Measurements from ENCODE around the gene IL1A. TPM values are rescaled to one million over a fixed set of nuclear protein-coding genes. Genes with fewer than 3 reads are reported as not detected.

The IL1A gene
- total RNA-seq, 4 donors from 2014 or later = 0.24 to 2.2 TPM; not detected in 2

DNA sequence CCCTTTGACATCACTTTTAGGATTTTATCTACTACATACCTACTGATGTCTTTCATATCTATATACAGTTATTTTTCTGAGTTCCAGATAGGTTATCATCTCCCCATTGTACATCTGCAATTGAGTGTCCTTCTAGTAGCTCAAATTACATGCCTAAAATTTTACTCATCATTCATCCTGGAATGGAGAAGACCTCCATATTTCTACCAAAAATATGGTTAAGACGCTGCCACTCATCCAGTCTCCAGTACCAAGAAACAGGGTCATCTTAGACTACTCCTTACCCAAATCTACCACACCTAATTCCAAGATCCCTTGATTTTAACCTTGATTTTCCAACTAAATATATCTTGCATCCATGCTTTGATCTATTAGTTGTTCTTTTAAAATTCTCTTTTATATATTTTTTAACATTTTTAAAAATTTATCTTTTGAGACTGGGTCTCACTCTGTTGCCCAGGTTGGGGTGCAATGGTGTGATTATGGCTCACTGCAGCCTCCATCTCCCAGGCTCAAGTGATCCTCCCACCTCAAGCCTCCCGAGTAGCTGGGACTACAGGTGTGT, 11.3 kb downstream of the IL1A start:
- ATAC-seq (ENCODE audit: low FRiP score) (no peak), DNase-seq (ENCODE audit: low spot score) (no peak)
- TF ChIP-seq, protein P1, sequence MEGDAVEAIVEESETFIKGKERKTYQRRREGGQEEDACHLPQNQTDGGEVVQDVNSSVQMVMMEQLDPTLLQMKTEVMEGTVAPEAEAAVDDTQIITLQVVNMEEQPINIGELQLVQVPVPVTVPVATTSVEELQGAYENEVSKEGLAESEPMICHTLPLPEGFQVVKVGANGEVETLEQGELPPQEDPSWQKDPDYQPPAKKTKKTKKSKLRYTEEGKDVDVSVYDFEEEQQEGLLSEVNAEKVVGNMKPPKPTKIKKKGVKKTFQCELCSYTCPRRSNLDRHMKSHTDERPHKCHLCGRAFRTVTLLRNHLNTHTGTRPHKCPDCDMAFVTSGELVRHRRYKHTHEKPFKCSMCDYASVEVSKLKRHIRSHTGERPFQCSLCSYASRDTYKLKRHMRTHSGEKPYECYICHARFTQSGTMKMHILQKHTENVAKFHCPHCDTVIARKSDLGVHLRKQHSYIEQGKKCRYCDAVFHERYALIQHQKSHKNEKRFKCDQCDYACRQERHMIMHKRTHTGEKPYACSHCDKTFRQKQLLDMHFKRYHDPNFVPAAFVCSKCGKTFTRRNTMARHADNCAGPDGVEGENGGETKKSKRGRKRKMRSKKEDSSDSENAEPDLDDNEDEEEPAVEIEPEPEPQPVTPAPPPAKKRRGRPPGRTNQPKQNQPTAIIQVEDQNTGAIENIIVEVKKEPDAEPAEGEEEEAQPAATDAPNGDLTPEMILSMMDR (IDR thresholded peaks at IDR 0.05) = no peak

DNA sequence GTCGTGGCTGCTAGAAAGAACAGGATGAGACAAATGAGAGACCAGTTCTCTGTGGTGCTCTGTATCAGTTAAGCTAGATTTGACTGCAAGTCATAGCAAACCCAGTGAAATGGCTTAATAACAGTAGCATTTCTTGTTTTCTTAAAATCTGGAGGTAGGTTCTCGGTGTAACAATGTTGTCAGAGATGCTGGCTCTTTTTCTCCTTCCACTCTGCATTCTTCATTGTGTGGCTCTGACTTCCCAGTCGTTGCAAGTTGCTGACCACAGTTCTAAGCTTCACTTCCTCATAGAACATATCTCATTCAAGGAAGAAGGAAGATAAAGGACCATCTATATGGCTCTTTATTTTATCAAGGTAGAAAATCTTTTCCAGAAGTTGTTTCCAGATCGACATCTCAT, 12.0 kb downstream of the IL1A start:
- no peak for DNase-seq (ENCODE audit: low spot score)
- ATAC-seq (ENCODE audit: low FRiP score) = no peak
- TF ChIP-seq, protein P1 (IDR thresholded peaks at IDR 0.05) = no peak

DNA sequence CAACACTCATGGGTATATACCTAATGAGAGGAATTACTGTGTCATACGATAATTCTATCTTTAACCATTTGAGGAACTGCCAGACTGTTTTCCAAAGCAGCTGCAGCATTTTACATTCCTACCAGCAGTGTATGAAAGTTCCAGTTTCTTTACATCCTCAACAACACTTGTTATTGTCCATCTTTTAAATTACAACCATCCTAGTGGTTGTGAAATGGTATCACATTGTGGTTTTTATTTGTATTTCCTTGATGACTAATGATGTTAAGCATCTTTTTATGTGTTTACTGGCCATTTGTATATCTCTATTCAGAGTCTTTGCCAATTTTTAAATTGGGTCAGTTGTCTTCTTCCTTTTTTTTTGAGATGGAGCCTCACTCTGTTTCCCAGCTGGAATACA, 15.9 kb downstream of the IL1A start:
- no peak for ATAC-seq (ENCODE audit: low FRiP score)
- no peak for DNase-seq (ENCODE audit: low spot score)
- TF ChIP-seq, protein P1 (IDR thresholded peaks at IDR 0.05) = no peak

DNA sequence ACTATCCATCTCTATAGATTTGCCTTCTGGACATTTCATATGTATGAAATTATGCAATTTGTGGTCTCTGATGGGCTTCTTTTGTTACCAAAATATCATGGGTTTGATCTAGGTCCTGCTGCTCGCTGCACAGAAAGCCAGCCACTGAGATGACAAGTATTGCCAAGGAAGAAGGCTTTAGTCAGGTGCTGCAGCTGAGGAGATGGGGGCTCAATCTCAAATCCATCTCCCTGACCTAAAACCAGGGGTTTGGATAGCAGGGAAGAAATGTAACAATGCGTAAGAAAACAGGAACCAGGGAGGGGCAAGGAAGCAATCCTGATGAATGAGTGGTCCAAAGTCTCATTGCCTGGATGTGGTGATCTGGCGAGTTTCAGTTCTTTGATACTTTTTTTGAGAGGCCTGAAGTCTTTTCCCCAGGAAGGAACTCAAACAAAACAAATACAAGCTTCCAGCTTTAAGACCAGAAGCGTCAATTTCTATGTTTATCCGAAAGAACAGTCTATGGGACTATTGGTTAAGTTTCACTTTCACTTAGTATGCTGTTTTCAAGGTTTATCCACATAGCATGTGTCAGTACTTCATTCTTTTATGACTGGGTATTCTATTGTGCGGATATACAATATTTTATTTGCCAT, 16.5 kb downstream of the IL1A start:
- DNase-seq (ENCODE audit: low spot score) (no peak), ATAC-seq (ENCODE audit: low FRiP score) (no peak)
- TF ChIP-seq, protein P1 (IDR thresholded peaks at IDR 0.05) = no peak

DNA sequence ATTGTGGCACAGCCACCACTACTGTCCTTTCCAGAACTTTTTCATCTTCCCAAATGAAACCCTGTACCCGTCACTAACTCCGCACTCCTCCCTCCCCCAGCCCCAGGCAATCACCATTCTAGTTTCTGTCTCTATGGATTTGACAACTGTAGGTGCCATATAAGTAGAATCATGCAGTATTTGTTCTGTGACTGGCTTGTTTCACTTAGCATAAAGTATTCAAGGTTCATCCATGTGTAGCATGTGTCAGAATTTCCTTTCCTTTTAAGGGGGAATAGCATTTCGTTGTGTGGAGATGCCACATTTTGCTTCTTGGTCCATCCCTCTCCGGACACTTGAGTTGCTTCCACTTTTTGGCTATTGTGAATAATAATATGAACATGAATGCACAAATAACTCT, 19.0 kb downstream of the IL1A start:
- TF ChIP-seq, protein P1 (IDR thresholded peaks at IDR 0.05) = no peak
- no peak for DNase-seq (ENCODE audit: low spot score)
- ATAC-seq (ENCODE audit: low FRiP score) = no peak

DNA sequence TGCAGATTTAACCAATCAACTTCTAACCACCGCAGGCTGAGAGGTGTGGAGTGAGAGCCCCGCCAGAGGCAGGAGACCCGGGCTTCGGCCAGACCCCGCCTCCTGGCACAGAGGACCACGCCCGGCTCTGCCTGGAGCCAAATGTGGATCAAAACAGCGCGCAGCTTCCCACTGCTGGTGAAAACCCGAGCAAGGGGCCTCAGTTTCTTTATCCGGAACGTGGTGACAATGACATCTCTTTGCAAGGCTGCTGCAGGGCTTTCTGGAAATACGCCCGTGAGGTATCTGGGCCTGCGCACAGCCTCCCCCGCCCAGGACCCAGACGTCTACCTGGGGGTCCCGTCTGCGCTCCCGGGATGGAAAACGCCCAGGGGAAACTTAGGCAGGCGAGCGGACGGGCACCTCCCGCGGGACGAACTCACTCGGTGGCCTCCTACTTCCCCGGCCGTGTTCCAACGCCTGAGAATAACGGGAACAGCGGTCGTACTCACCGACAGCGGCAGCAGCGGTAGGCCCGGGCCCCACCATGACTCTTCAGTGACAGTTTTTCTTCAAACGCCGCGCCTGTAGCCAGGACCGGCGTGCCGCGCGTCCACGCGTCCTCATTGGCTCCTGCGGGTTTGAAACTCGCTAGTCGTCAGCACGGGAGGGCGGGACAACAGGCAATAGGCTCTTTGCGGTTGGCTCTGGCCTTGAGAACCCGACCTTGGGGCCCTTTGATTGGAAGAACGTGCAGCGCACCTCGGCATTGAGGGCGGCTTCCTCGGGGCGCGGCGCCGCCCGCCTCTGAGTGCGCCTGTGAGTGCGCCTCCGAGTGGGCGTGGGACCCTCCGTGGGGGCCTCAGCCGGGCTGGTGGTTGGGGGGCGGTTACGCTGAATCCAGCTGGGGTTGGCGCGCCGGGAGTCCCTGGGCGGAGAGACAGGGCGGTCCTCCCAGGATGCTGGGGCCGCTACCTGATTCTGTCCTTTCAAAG, 19.9 kb downstream of the IL1A start, which contains the start of gene CKAP2L:
CKAP2L (minus strand) TSS at position 539 of the 974 bp plus-strand sequence; CDS start at position 528, 11 bp downstream.
- ATAC-seq (ENCODE audit: low FRiP score) = peak; percentile 99
- TF ChIP-seq, protein P1 (IDR thresholded peaks at IDR 0.05) = no peak
- DNase-seq (ENCODE audit: low spot score) = peak; percentile 86

Measured in omental fat pad (tissue), 4 donors.